HG02970 (cell line): ENCODE results near the gene ARHGAP40.

Experiments
- ATAC-seq: cut with Tn5 transposase; IDR thresholded peaks from one replicate; pipeline ENCODE4 v1.9.1; 2021; ENCODE audit warnings: mild to moderate bottlenecking, moderate library complexity, moderate number of reproducible peaks; ENCODE audit not compliant: unreplicated experiment, low FRiP score

Gene ARHGAP40

DNA sequence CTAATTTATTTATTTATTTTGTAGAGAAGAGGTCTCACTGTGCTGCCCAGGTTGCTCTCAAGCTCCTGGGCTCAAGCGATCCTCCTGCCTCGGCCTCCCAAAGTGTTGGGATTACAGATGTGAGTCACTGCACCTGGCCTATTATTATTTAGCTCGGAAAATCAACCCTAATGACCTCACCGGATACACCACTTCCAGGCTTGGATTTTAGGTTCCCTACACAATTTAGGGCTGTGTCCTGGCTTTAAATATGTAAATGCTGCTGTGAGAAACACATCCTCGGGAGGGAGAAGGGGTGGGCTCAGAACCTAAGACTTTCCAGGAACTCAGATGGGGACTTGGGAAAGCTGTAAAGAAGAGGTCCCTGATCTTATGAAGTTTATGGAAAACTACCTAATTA is 71.7 kb downstream of the ARHGAP40 start:
- no peak for ATAC-seq

DNA sequence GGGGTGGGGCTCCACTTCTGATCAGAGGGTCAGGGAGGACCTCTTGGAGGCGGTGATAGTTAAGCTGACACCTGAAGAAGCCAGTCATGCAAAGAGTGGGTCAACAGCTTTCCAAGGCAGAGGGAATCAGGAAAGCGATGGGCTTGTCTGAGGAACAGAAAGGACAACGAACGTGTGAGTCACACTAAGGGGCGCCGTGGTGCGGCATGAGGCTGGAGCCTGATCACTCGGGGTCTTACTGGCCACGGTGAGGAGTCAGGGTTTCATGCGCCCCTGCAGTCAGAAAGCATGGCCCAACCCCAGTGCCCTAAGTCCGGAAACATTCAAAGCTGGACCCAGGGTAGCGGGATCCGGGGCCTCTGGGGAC is 72.1 kb downstream of the ARHGAP40 start:
- ATAC-seq, result no peak

- ATAC-seq, result no peak
Measured at GRCh38 chr20:38674092-38674764, 72.6 kb downstream of the ARHGAP40 start.

DNA sequence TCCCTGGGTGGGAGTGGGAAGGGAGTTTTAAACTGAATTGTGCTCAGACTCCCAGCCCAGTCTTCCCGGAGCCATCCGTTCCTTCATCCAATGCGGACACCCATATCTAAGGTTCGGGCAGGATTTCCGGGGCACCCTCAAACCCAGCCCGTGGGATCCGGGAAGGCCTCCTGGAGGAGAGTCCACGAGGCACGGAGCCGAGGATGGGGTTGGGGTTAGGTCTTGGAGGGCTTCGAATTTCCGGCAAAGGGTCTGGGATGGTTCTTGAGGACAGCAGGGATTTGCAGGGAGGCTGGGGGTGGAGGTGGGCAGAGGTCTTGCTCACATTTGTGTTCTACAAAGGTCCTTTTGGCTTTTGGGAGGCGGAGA is 73.1 kb downstream of the ARHGAP40 start:
- no peak for ATAC-seq

- ATAC-seq, result no peak
Measured at GRCh38 chr20:38676576-38676975, 75.0 kb downstream of the ARHGAP40 start.

DNA sequence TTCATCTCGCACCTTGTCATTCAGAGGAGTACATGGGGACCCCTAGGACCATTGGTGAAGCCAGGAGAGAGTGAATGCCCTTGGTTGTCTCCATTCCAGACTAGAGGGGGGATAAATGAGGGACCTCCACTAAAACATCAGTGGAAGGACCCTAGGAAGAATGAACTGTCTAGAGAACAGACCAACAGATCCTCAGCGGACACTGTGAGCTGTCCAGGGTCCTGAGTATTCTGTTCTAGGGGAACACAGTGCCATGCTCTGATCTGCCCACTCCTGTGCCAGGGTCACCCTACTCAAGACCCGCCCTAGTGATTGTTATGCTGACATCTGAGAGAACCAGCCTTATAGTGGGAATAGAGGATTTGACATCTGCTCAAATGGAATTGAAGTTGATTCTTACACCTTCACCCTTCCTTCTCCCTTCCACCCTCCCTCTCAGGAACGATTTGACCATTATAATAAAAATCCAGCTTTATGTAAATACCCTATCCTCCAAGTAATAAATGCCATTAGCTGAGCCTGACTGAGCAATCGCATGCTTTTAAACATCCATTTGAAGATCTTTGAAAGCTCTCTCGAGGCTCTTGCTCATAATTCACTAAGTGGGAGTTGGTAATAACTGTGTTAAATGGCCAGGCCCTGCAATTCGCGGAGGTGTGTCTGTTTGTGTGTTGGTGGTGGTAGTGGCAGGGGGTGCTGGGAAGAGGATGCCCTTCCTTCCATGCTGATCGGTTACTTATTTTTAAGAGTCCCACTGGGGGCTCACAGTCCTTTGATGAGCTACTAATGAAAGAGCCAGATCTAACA is 79.1 kb downstream of the ARHGAP40 start:
- no peak for ATAC-seq

DNA sequence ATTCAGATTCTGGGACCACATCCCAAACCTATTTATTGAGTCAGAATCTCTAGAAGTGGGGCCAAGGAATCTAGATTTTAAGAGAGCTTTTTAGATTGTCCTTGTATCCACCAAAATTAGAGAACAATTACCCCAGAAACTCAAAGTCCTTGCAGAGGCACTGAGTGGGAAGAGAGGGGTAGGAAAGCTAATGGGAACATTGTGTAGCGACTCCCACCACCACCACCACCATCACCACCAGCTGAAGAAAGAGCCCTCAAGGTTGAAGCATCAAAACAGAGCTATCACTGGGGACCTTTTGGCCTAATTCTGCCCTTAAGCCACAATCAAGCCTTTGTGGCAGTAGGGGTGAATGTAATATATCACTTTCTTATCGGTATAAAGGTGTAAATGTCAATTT is 83.7 kb downstream of the ARHGAP40 start:
- no peak for ATAC-seq

GRCh38 chr20:38685853-38686473 is 84.4 kb downstream of the ARHGAP40 start:
- no peak for ATAC-seq

DNA sequence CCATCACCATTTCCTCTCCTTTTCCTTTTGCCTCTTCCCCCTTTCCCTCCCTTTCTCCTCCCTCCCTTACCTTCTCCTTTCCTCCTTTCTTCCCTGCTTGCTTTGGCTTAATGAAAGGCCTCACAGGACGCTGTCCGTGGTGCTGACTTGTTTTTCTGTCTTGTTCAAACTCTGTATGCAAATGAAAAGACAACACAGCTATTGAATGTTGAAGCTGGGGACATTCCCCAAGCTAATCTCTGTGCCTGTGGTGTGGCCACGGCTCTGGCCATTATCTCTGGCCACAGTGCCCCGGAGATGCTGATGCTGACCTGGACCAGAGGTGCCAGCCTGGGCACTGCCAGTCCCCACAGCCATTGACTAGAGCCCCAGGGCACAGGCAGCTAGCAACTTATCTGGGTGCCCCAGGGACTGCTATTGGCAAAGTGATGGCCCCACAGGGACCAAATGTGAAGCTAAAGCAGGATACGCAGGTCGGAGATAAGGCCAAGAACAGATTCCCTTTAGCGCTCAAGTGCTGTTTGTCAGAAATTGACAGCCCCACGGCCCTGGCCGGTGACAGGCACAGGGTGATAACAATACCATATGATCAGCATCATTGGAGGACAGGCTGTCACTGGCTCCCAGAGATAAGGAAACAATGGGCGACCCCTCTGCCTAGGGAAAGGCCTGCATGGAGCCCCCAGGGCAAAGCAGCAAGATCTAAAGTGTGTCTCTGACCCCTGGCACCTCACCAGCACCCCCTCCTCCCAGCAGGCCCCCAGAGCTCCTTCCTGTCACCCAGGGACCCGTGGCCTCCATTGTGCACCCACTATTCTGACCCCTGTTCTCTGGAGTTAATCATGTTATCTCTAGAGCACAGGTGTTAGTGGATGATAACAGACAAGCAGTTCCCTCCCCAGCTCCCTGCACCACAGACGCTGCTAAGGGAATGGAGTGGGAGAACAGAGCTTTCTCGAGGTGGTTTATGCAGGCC is 91.1 kb downstream of the ARHGAP40 start:
- no peak for ATAC-seq

DNA sequence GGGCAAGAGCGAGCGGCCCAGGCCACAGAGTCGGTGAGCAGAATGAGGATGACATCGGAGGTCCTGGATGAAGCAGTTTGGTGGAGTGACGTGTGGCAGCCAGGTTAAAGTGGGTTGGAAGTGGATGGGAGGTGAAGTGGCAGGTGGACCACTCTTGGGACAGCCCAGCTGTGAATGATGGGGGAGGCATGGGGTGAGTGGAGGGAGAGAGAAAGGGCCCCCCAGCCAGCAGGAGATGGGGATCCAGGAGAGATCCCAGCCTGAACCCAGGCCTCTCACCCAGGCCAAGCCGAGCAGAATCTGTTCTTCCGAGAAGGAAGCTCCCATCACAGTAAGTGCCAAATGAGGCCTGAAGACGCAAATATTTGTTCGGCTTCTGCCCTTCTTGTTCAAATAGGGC is 95.7 kb downstream of the ARHGAP40 start:
- ATAC-seq, result no peak

- no peak for ATAC-seq
Measured at GRCh38 chr20:38698541-38698940, 96.9 kb downstream of the ARHGAP40 start.

DNA sequence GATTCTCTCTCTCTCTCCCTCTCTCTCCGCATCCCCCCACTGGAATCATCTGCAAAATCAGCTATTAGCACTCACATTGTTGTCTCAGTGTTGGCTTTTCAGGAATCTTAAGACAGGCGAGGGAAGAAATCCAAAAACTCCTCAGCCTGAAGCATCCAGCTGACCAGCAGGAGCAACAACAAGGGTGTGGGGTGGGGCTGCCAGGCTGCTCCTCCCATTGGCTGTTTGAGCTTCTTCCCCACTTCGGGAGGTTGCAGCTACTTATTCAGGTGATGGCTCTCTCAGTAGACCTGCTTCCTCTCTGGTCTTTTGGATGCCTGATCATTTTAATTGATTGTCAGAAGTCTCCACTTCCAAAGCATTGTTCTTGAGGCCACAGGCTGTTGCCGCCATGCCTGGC is 98.5 kb downstream of the ARHGAP40 start:
- no peak for ATAC-seq
